Fibroblast of mammary gland (primary cell): ENCODE data around the gene RPIA.

Experiments
- DNase-seq: peaks from one replicate; pipeline ENCODE4 v3.0.0-alpha.2; 2010; ENCODE audit warnings: low read depth
- H3K4me3 ChIP-seq: 2 replicates; pipeline ENCODE4 v1.5.1; 2011; ENCODE audit warnings: low read depth, mild to moderate bottlenecking, low read length, moderate library complexity; ENCODE audit not compliant: control insufficient read depth
- TF ChIP-seq, protein P1 (sequence below): conservative IDR thresholded peaks from 2 replicates; pipeline ENCODE4 v1.5.1; 2011; ENCODE audit warnings: low read depth, low read length, inconsistent platforms; ENCODE audit not compliant: control insufficient read depth, insufficient read depth

The RPIA gene

DNA sequence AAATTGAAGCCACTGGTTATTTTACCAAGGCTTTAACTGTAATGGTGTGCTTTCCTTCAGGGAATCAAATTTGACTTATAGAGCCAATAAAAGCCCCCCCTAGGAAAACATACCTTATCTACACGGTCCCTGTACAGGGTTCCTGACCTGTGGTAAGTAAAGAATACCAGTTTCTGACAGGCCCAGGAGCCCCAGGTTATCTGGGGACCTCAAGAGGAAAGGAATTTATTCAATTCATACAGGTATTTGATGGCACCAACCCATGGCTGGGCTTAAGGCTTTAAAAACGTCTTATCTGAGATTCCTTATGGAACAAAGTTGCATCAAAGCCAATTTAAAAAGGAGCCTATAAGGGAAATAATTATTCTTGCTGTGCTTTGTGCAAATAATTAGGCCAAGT is 7.0 kb upstream of the RPIA start:
- H3K4me3 ChIP-seq = no peak overlapping the region
- TF ChIP-seq, protein P1, sequence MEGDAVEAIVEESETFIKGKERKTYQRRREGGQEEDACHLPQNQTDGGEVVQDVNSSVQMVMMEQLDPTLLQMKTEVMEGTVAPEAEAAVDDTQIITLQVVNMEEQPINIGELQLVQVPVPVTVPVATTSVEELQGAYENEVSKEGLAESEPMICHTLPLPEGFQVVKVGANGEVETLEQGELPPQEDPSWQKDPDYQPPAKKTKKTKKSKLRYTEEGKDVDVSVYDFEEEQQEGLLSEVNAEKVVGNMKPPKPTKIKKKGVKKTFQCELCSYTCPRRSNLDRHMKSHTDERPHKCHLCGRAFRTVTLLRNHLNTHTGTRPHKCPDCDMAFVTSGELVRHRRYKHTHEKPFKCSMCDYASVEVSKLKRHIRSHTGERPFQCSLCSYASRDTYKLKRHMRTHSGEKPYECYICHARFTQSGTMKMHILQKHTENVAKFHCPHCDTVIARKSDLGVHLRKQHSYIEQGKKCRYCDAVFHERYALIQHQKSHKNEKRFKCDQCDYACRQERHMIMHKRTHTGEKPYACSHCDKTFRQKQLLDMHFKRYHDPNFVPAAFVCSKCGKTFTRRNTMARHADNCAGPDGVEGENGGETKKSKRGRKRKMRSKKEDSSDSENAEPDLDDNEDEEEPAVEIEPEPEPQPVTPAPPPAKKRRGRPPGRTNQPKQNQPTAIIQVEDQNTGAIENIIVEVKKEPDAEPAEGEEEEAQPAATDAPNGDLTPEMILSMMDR = no peak
- DNase-seq = no peak

DNA sequence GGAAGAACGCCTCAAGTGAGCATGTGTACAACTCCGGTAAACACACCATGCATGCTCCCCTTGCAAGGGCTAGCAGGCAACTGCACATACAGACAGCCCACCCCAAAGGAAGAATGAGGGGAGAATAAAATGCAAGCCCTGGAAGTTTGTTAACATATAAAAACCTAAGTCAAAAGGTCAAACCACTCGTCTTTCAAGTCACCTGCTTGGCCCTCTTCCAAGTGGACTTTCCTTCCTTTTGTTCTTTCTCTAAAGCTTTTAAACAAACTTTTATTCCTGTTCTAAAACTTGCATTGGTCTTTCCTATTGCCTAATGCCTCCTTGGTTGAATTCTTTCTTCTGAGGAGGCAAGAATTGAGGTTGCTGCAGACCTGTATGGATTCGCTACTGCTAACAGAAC is 5.2 kb upstream of the RPIA start:
- no peak overlapping the region for H3K4me3 ChIP-seq
- TF ChIP-seq, protein P1 = no peak
- DNase-seq = no peak

DNA sequence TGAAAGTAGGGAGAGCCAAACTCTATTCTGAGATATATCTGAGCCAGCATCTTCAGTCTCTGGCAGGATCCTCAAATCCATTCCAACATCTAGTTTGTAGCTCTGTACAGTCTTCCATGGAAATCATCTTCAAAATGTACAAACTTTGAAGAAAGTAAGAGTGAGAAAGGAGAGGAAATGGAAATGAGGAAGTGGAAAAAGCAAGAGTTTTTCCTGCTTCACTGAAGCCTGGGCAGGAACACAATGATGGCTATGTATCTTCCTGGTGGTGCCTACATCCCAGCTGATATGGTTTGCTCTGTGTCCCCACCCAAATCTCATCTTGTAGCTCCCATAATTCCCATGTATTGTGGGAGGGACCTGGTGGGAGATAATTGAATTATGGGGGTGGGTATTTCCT is 4.1 kb upstream of the RPIA start:
- TF ChIP-seq, protein P1 = no peak
- H3K4me3 ChIP-seq = no peak overlapping the region
- DNase-seq = no peak

DNA sequence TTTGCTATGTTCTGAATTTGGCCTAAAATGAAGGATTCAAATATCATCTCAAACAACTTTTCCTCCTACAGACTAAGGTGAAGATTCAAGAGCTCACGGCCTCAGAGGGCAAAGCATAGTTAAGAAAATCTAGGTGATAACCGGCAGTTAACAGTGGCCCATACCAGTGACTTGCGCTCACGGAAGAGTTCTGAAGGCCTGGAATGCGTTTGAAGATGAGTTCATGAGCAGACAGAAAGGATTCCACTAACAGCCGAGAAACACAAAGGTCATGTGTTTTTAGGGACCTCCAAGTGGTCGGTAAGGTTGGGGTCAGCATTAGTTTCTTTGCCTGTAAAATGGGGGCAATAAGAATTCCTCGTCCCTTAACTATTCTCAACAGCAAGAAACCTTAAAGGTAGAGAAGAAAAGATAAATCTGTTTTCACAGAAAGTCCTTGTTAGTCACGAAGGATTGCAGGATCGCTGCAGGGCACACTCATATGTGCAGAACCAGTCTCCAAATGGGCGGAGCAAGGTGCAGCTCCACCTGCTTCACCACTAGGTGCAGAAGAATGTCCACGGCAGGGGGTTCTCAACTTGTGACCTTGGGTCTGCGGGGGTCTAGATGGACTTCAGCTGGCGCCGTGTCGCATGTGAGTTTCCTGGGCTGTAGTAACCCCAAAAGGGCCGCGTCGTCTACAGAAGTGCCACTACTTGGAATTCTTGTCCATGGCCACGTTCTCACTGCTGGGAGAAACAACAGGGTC is 708 bp upstream of the RPIA start:
- H3K4me3 ChIP-seq = peak overlapping the region; percentile 88
- DNase-seq = peak; percentile 11
- TF ChIP-seq, protein P1 = no peak

DNA sequence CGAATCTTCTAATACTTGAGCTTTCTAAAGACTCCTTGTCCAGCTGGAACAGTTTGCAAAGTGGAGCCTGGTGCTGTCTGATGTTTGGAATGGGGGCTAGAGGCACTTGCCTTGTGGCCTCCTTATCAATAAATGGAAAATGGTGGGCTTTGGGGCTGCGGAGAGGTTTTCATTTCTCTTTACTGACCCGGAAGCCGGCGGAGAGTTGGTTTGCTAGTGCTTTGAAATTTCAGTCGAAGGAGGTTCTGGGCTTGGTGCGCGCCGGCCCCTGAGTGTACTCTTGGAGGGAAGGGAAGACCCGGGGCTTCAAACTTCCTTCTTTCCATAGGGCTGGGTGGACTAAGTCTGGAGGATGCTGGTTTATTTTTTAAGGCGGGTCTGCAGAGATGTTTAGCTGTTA is 714 bp downstream of the RPIA start:
- peak; percentile 10 for DNase-seq
- TF ChIP-seq, protein P1 = no peak
- H3K4me3 ChIP-seq = peak overlapping the region; percentile 89

DNA sequence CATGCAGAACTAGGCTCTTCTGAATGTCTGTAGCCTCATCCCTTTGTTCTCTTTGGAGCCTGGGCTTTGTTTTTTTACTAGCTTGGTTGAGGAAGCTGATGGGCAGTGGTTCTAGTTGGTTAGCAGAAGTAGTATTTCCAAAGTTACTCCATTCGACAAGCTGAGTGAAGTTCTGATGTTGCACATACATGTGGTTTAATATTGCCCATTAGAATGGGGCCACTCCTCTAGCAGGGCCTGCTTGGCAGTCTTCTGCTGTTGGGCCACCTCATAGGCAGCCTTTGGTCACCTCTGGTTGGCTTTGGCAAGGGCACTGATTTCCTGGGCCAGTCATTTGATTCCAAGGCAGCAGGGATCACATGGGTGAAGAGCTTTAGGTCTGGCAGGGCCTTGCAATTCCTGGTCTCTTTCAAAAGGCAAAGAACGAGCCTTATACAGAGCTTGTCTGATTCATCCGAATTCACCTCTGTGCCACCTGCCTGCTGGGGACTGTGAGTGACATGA is 2.5 kb downstream of the RPIA start:
- H3K4me3 ChIP-seq = no peak overlapping the region
- no peak for DNase-seq
- TF ChIP-seq, protein P1 = no peak
